ENCODE data around the gene ELFN1. TPM values are rescaled to one million over a fixed set of nuclear protein-coding genes. Genes with fewer than 3 reads are reported as not detected.

The ELFN1 gene
- total and polyA plus RNA-seq, 10 of the 15 experiments (the other 5 are each of a cell fraction or from before 2014, with no cell fraction given), result 0.04 TPM; not detected in 9

DNA sequence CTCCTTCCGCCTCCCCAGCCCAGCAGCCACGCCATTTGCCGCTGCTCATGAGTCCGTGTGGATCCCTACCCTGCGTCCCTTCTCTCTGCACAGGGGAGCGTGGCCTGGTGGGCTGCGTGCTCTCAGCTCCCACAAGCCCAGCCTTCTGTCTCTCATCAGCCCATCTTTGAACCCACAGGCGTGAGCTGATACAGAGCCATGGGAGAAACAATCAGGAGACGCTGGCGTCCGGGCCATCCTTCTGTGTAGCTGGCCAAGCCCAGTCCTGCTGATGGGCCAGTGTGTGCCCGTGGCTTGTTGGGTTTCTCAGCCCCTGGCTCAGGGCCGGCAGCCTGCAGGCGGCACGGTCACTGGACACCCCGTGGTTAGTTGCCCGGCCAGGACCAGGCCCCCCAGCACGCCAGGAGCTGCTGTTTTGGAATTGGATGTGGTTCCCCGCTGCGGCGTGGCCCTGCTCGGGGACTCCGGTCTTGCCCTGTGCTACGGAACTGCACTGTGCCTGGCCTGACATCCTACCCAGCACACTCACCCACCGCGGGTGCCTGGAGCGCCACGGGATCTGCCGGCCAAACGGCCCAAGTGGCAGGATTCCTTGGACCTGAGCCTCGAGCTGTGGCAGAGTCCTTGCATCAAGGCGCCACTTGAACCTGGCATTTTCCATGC, 88.9 kb downstream of the ELFN1 start (continued):
- TF ChIP-seq STAT3 (IDR thresholded peaks at IDR 0.05; ENCODE audit: low read depth, low read length) (no peak), ZZZ3 (IDR thresholded peaks at IDR 0.05; ENCODE audit: control insufficient read depth, insufficient read length, low read depth) (no peak), ZNF207 (IDR thresholded peaks at IDR 0.05; ENCODE audit: borderline replicate concordance) (no peak), CREM (IDR thresholded peaks at IDR 0.05; ENCODE audit: low read depth) (no peak), SIN3A (IDR thresholded peaks at IDR 0.05; ENCODE audit: low read depth, low read length) (no peak)
- TF ChIP-seq, protein P1, sequence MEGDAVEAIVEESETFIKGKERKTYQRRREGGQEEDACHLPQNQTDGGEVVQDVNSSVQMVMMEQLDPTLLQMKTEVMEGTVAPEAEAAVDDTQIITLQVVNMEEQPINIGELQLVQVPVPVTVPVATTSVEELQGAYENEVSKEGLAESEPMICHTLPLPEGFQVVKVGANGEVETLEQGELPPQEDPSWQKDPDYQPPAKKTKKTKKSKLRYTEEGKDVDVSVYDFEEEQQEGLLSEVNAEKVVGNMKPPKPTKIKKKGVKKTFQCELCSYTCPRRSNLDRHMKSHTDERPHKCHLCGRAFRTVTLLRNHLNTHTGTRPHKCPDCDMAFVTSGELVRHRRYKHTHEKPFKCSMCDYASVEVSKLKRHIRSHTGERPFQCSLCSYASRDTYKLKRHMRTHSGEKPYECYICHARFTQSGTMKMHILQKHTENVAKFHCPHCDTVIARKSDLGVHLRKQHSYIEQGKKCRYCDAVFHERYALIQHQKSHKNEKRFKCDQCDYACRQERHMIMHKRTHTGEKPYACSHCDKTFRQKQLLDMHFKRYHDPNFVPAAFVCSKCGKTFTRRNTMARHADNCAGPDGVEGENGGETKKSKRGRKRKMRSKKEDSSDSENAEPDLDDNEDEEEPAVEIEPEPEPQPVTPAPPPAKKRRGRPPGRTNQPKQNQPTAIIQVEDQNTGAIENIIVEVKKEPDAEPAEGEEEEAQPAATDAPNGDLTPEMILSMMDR (IDR thresholded peaks at IDR 0.05 in 2 of 3, conservative IDR thresholded peaks at IDR 0.05 in 1 of 3; ENCODE audit: control insufficient read depth in 2 of 3, extremely low read depth in 1 of 3, insufficient read depth in 1 of 3, low read depth in 3 of 3, low read length in 3 of 3), result no peak

DNA sequence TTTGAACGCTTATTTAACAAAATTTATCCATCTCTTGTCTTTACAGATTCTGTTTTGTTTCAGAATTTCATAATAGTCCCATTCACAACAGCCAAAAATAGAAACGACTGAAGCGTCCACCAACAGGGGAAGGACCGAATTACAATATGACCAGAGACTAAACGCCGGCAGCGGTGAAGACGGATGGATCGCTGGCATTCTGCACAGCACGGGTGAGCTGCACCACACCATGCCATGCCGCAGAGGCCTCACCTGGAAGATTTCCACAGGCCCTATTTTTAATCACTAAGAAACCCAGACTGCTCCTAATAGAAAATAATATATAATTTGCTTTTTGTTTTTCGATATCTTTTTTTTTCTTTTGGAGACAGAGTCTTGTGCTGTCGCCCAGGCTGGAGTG, 91.0 kb downstream of the ELFN1 start:
- ATAC-seq, result no peak
- Histone ChIP-seq H3K27me3 (replicated peaks in 1 of 2; ENCODE audit: control insufficient read depth in 2 of 2, insufficient read depth in 2 of 2, low read length in 1 of 2) (no peaks in the 10 kb centered on the region), H2AFZ (ENCODE audit: control insufficient read depth, low read depth, low read length) (no peak overlapping the region), H4K20me1 (ENCODE audit: control insufficient read depth, insufficient read depth) (no peaks in the 10 kb centered on the region), H3K4me1 (ENCODE audit: control insufficient read depth, insufficient read depth, low read length) (peaks cover 9% of the 10 kb centered on the region; the same call in 1 of the 2 replicates), H3K9ac (ENCODE audit: control insufficient read depth, insufficient read depth, low read length) (no peak overlapping the region), H3K36me3 (ENCODE audit: control insufficient read depth in 2 of 2, insufficient read depth in 2 of 2, low read length in 1 of 2) (no peaks in the 10 kb centered on the region), H3K4me2 (ENCODE audit: control insufficient read depth, insufficient read depth) (no peak overlapping the region), H3K79me2 (ENCODE audit: control insufficient read depth, insufficient read depth, low read length) (no peaks in the 10 kb centered on the region), H3K27ac (ENCODE audit: control insufficient read depth, insufficient read depth) (no peak overlapping the region), H3K9me3 (replicated peaks; ENCODE audit: control insufficient read depth, insufficient read depth, low read length) (peaks cover 2% of the 10 kb centered on the region; the same call in 1 of the 3 replicates), H3K4me3 (no peak overlapping the region)
- 66% methylated on average over 13 of the region's 13 CpGs for WGBS (ENCODE audit: insufficient coverage, insufficient replicate concordance, low lambda C conversion rate, missing lambda C conversion rate)
- TF ChIP-seq NR2C2 (IDR thresholded peaks at IDR 0.05; ENCODE audit: borderline replicate concordance, control insufficient read depth, insufficient read length, low read depth) (no peak), ZNF24 (IDR thresholded peaks at IDR 0.05) (no peak), JUND (IDR thresholded peaks at IDR 0.05; ENCODE audit: low read depth, low read length) (no peak), HCFC1 (IDR thresholded peaks at IDR 0.05; ENCODE audit: low read length) (no peak), GATAD2B (conservative IDR thresholded peaks at IDR 0.05; ENCODE audit: low read depth) (no peak)
- in situ Hi-C loops (cut with MboI) (no loop called here), intact Hi-C loops (cut with micrococcal nuclease; ENCODE audit: unreplicated experiment) (no loop called here)
- POLR2A ChIA-PET, result no interaction called here
- CTCF ChIA-PET, result no interaction called here
- RAD21 ChIA-PET (ENCODE audit: unreplicated experiment), result no interaction called here
- FAIRE-seq, result no peak
- BruUV-seq (replicated peaks), result no TSS peak
- no peak for DNase-seq (ENCODE audit: low read depth, low spot score)
- SMC1A ChIA-PET (ENCODE audit: uncharacterized antibody, unreplicated experiment), result no interaction called here

All from GM12878 (cell line).